Activated CD8-positive, alpha-beta T cell treated with anti-CD3 and anti-CD28 coated beads for 36 hours (primary cell): ENCODE data around the gene CDK10. TPM values are rescaled to one million over a fixed set of nuclear protein-coding genes. Genes with fewer than 3 reads are reported as not detected.

ENCODE experiments used
- ATAC-seq: fragments of 200-7000 bp; cut with Tn5 transposase; one replicate; pipeline ENCODE4 v1.10.0; 2021; ENCODE audit warnings: mild to moderate bottlenecking, moderate library complexity
- CTCF ChIA-PET: fragments of 350-600 bp; sonication (Branson Sonifier 250); formaldehyde crosslinking; loops from one replicate; lab custom pipeline; 2021; ENCODE audit warnings: antibody characterized with exemption; lab: Charles Lee
- POLR2A ChIA-PET: fragments of 350-600 bp; sonication (Branson Sonifier 250); formaldehyde crosslinking; loops from one replicate; lab custom pipeline; 2021; ENCODE audit warnings: antibody characterized with exemption; lab: Charles Lee
- DNase-seq: peaks from one replicate; pipeline ENCODE4 v3.0.0-alpha.2; 2020
- H3K27ac Mint-ChIP-seq: one replicate; pipeline ENCODE4 v1.8.0; 2021; ENCODE audit warnings: mild to moderate bottlenecking, mixed read lengths
- H3K27me3 Mint-ChIP-seq: one replicate; pipeline ENCODE4 v1.8.0; 2021; ENCODE audit warnings: mixed read lengths
- H3K36me3 Mint-ChIP-seq: one replicate; pipeline ENCODE4 v1.8.0; 2021; ENCODE audit warnings: low read depth, mixed read lengths
- H3K4me1 Mint-ChIP-seq: one replicate; pipeline ENCODE4 v1.8.0; 2021; ENCODE audit warnings: low read depth, mixed read lengths
- H3K4me3 Mint-ChIP-seq: one replicate; pipeline ENCODE4 v1.8.0; 2021; ENCODE audit warnings: mild to moderate bottlenecking, moderate library complexity, mixed read lengths
- H3K9me3 Mint-ChIP-seq: one replicate; pipeline ENCODE4 v1.8.0; 2021; ENCODE audit warnings: mixed read lengths
- intact Hi-C: fragments of 100-400 bp; cut with micrococcal nuclease; formaldehyde crosslinking; loops from one replicate; pipeline ENCODE4 v1.10.0; 2022
- total RNA-seq, 2 experiments: library from RNA; stranded (reverse); gene quantifications; one replicate each; pipeline ENCODE4 v1.2.3, GENCODE V29; 2021
- TF ChIP-seq, protein P1 (sequence below): fragments of 200-600 bp; IDR thresholded peaks from one replicate; pipeline ENCODE4 v1.8.0; 2022; ENCODE audit warnings: antibody characterized with exemption, mild to moderate bottlenecking

The CDK10 gene
- total RNA-seq, 2 experiments from 2014 or later = 85.8 to 98.6 TPM

- DNase-seq (peak; percentile 73), ATAC-seq (peak; percentile 29)
- Mint-ChIP-seq H3K4me3 (peak overlapping the region; percentile 67), H3K27me3 (no peaks in the 10 kb centered on the region), H3K36me3 (peaks cover under 1% of the 10 kb centered on the region), H3K9me3 (no peaks in the 10 kb centered on the region), H3K4me1 (peaks cover 23% of the 10 kb centered on the region), H3K27ac (peak overlapping the region; percentile 25)
- CTCF ChIA-PET = interaction anchor here (0.7 to 3.4 kb wide), 42 partner anchors 9 to 373 kb away, joined by 3 to 28 read pairs (median 4); partner anchors contain the start of genes CDK10, CHMP1A, CPNE7 and SPATA33
- POLR2A ChIA-PET = interaction anchor here (1.2 to 3.6 kb wide), 11 partner anchors 8 to 172 kb away, joined by 3 to 21 read pairs (median 6); partner anchors contain the start of genes CDK10, CHMP1A, SPATA33 and TCF25
- TF ChIP-seq, protein P1, sequence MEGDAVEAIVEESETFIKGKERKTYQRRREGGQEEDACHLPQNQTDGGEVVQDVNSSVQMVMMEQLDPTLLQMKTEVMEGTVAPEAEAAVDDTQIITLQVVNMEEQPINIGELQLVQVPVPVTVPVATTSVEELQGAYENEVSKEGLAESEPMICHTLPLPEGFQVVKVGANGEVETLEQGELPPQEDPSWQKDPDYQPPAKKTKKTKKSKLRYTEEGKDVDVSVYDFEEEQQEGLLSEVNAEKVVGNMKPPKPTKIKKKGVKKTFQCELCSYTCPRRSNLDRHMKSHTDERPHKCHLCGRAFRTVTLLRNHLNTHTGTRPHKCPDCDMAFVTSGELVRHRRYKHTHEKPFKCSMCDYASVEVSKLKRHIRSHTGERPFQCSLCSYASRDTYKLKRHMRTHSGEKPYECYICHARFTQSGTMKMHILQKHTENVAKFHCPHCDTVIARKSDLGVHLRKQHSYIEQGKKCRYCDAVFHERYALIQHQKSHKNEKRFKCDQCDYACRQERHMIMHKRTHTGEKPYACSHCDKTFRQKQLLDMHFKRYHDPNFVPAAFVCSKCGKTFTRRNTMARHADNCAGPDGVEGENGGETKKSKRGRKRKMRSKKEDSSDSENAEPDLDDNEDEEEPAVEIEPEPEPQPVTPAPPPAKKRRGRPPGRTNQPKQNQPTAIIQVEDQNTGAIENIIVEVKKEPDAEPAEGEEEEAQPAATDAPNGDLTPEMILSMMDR = peak; percentile 24
- intact Hi-C loops = loop anchor here (10.0 kb wide), 1 partner anchor 94 kb away; no protein-coding TSS in a partner anchor
Measured at GRCh38 chr16:89700649-89701424, 14.3 kb downstream of the CDK10 start.

- H3K4me1 Mint-ChIP-seq = peaks cover 18% of the 10 kb centered on the region
- H3K27me3 Mint-ChIP-seq = no peaks in the 10 kb centered on the region
- peak within 1 kb of the TSS; percentile 71 for H3K27ac Mint-ChIP-seq
- H3K9me3 Mint-ChIP-seq = no peaks in the 10 kb centered on the region
- DNase-seq = peak; percentile 96
- ChIA-PET POLR2A (interaction anchor here (1.2 to 2.6 kb wide), 7 partner anchors 9 to 172 kb away, joined by 5 to 11 read pairs (median 7); partner anchors contain the start of genes CHMP1A, SPATA33 and TCF25), CTCF (interaction anchor here (1.0 to 3.4 kb wide), 15 partner anchors 8 to 372 kb away, joined by 3 to 28 read pairs (median 4); partner anchors contain the start of genes CDK10 and TCF25)
- intact Hi-C loops = loop anchor here (10.0 kb wide), 1 partner anchor 93 kb away; no protein-coding TSS in a partner anchor
- H3K4me3 Mint-ChIP-seq = peak within 1 kb of the TSS; percentile 69
- peak; percentile 85 for ATAC-seq
- TF ChIP-seq, protein P1 = peak; percentile 15
- H3K36me3 Mint-ChIP-seq = no peaks in the 10 kb centered on the region
Measured at GRCh38 chr16:89701425-89702406, 15.2 kb downstream of the CDK10 start, which contains the start of gene SPATA2L. Gene SPATA2L, minus strand, starts transcription at chr16:89701705. Its CDS starts 473 bp downstream, at chr16:89701232.

- POLR2A ChIA-PET = interaction anchor here (1.0 to 2.6 kb wide), 4 partner anchors 10 to 30 kb away, joined by 3 to 10 read pairs (median 6); no protein-coding TSS in a partner anchor
- no peak overlapping the region for H3K4me3 Mint-ChIP-seq
Measured at GRCh38 chr16:89704281-89704680, 17.8 kb downstream of the CDK10 start.

DNA sequence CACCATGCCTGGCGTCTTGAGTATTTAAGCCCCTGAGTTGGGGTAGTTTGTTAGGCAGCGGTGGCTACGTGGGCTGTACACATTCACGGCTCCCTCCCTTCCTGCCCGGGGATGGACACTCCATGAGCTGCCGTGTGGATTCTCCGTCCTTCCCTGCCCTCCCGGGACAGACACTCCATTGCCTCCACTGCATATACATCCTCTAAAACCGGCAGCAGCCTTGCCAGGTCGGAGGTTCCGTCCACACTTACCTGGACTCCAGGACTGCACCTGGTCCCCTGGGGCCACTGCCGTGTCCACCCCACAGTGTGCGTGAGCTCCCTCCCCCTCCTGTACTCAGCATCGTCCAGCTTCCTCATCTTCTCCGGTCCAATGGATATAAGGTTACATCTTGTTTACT, 18.5 kb downstream of the CDK10 start:
- TF ChIP-seq, protein P1 = no peak
- H3K4me1 Mint-ChIP-seq = peaks cover 16% of the 10 kb centered on the region
- no peaks in the 10 kb centered on the region for H3K36me3 Mint-ChIP-seq
- H3K27me3 Mint-ChIP-seq = no peaks in the 10 kb centered on the region
- H3K4me3 Mint-ChIP-seq = no peak overlapping the region
- POLR2A ChIA-PET = interaction anchor here (0.7 to 2.6 kb wide), 5 partner anchors 9 to 29 kb away, joined by 3 to 10 read pairs (median 8); partner anchors contain the start of gene VPS9D1
- H3K27ac Mint-ChIP-seq = no peak overlapping the region
- intact Hi-C loops = loop anchor here (10.0 kb wide), 1 partner anchor 90 kb away; no protein-coding TSS in a partner anchor
- CTCF ChIA-PET = interaction anchor here (1.1 to 4.2 kb wide), 20 partner anchors 9 to 214 kb away, joined by 3 to 58 read pairs (median 6); partner anchors contain the start of genes FANCA, MC1R and TCF25
- no peak for ATAC-seq
- H3K9me3 Mint-ChIP-seq = no peaks in the 10 kb centered on the region
- no peak for DNase-seq

More at GRCh38 chr16:89704281-89704680, 17.8 kb downstream of the CDK10 start:
- DNase-seq = no peak
- TF ChIP-seq, protein P1 = no peak
- H3K27ac Mint-ChIP-seq = no peak overlapping the region
- intact Hi-C loops = loop anchor here (10.0 kb wide), 1 partner anchor 91 kb away; no protein-coding TSS in a partner anchor
- H3K4me1 Mint-ChIP-seq = peaks cover 18% of the 10 kb centered on the region
- no peaks in the 10 kb centered on the region for H3K27me3 Mint-ChIP-seq
- no peak for ATAC-seq
- CTCF ChIA-PET = interaction anchor here (0.7 to 4.2 kb wide), 5 partner anchors 89 to 169 kb away, joined by 3 to 58 read pairs (median 3); partner anchors contain the start of genes FANCA and TCF25
- no peaks in the 10 kb centered on the region for H3K36me3 Mint-ChIP-seq
- H3K9me3 Mint-ChIP-seq = no peaks in the 10 kb centered on the region
